Measurements from ENCODE around the gene UROC1.

The UROC1 gene

DNA sequence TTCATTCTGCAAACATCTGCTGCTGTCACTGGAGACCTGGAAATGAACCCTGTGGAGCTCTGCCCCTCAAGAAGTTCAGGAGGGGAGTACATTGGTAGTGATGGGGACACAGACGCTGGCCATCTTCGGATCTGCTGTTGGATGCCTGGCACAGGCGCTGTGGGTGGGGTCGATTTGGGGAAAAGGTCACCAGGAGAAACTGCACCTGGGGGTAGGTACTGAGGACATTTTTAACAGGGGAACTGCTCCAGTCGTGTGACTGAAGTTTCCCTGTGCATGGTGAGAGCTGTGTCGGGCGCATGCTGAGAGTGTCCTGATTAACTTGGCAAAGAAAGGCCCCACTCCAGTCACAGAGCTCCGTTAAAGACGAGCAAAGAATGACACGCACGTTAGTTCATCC, 3.4 kb downstream of the UROC1 start:
- TF ChIP-seq, protein P1, sequence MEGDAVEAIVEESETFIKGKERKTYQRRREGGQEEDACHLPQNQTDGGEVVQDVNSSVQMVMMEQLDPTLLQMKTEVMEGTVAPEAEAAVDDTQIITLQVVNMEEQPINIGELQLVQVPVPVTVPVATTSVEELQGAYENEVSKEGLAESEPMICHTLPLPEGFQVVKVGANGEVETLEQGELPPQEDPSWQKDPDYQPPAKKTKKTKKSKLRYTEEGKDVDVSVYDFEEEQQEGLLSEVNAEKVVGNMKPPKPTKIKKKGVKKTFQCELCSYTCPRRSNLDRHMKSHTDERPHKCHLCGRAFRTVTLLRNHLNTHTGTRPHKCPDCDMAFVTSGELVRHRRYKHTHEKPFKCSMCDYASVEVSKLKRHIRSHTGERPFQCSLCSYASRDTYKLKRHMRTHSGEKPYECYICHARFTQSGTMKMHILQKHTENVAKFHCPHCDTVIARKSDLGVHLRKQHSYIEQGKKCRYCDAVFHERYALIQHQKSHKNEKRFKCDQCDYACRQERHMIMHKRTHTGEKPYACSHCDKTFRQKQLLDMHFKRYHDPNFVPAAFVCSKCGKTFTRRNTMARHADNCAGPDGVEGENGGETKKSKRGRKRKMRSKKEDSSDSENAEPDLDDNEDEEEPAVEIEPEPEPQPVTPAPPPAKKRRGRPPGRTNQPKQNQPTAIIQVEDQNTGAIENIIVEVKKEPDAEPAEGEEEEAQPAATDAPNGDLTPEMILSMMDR (IDR thresholded peaks at IDR 0.05; ENCODE audit: low read length, missing control alignments): no peak
- DNase-seq (ENCODE audit: low read depth): no peak
- H3K4me3 ChIP-seq (replicated peaks; ENCODE audit: low read depth, low read length): no peak overlapping the region

GRCh38 chr3:126512916-126513650, 4.5 kb downstream of the UROC1 start:
- no peak for DNase-seq (ENCODE audit: low read depth)

DNA sequence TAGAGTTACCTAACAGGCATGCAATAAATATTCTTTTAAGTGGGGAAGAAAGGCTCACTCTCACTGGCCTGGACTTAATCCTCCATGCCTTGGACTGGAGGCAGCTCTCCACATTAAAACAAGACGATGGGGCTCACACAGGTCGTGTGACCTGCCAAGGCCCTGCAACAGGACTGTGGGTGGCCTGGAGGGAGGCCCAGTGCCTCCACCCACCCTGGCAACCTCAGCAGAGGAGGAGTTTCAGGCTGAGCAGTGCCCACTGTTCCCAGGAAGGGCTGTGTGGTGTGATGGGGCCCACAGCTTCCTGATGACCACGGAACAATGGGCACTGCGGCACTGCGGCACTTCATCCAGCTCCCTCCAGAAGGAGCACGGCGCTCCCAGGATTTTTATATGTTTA, 5.5 kb downstream of the UROC1 start:
- TF ChIP-seq, protein P1 (IDR thresholded peaks at IDR 0.05; ENCODE audit: low read length, missing control alignments): no peak
- H3K4me3 ChIP-seq (replicated peaks; ENCODE audit: low read depth, low read length): no peak overlapping the region
- DNase-seq (ENCODE audit: low read depth): no peak

More at GRCh38 chr3:126512916-126513650, 4.5 kb downstream of the UROC1 start:
- TF ChIP-seq, protein P1 (IDR thresholded peaks at IDR 0.05; ENCODE audit: low read length, missing control alignments): no peak
- no peak overlapping the region for H3K4me3 ChIP-seq (replicated peaks; ENCODE audit: low read depth, low read length)

DNA sequence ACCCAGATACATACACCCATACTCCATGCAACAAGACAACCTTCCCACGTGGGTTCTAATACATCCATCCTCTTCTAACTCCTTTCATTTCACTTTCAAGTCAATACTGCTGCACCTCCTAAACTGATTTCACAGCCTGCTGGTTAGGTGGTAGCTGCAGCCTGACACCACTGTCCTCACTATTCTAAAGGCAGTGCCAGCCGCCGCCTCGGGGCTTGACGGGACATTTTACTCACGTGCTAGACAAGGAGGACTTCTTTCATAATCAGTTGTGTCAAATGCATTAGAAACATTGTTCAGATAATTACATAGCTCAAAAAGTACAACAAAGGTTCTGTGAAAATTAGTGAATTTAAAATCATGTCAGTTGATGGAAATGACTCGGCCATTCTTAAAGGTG, 6.3 kb downstream of the UROC1 start:
- no peak for DNase-seq (ENCODE audit: low read depth)
- TF ChIP-seq, protein P1 (IDR thresholded peaks at IDR 0.05; ENCODE audit: low read length, missing control alignments): no peak
- no peak overlapping the region for H3K4me3 ChIP-seq (replicated peaks; ENCODE audit: low read depth, low read length)

GRCh38 chr3:126510308-126510910, 7.2 kb downstream of the UROC1 start:
- DNase-seq (ENCODE audit: low read depth): no peak
- no peak overlapping the region for H3K4me3 ChIP-seq (replicated peaks; ENCODE audit: low read depth, low read length)
- TF ChIP-seq, protein P1 (IDR thresholded peaks at IDR 0.05; ENCODE audit: low read length, missing control alignments): no peak

DNA sequence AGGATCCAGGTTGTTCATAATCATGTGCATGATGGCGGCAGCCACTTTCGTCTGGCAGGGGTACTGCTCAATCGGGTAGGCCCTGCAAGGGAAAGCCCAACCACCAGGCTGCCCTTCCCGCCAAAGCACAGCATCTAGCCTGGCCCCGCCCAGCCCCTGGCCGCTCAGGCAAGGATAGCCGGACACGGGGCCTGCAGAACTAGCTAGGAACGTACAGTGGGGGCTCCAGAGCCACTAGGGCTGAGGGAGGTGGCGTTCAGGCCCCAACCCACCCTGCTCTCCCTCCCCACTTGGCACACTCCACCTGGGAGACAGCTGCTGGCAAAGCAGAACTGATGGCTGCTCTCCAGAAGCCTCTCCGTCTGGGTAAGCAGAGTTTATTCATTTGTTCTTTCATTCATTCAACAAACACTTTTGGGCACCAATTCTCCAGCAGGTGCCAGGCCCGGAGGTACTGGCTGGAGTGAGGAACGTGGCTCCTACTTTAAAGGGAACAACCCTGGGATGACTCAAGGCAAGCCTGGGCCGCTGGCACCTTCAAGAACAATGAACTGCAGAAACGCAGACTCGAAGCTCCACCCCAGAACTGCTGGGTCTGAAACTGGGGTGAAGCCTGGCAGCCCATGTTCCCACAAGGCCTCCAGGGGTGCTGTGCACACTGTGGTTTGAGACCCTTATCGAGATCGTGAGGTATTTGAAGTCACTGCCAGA, 7.8 kb downstream of the UROC1 start:
- TF ChIP-seq, protein P1 (IDR thresholded peaks at IDR 0.05; ENCODE audit: low read length, missing control alignments): no peak
- H3K4me3 ChIP-seq (replicated peaks; ENCODE audit: low read depth, low read length): no peak overlapping the region
- no peak for DNase-seq (ENCODE audit: low read depth)

Data from fibroblast of pulmonary artery (primary cell).